Coronary artery (tissue), 2 donors: ENCODE data around the gene SNRNP200.

Source experiments
- DNase-seq: peaks from one replicate; pipeline ENCODE4 v3.0.0-alpha.2; 2017; ENCODE audit warnings: low spot score
- H3K27ac ChIP-seq, 2 donors: fragments of 200-600 bp; sonication (generic); one replicate each; pipeline ENCODE4 v1.5.1; 2016 to 2019
- H3K4me3 ChIP-seq: fragments of 200-600 bp; sonication (generic); 2 replicates; pipeline ENCODE4 v1.5.1; 2016; ENCODE audit warnings: mild to moderate bottlenecking, moderate library complexity
- CTCF ChIP-seq: fragments of 200-600 bp; sonication (generic); IDR thresholded peaks from one replicate; pipeline ENCODE4 v1.5.1; 2019; ENCODE audit warnings: antibody characterized with exemption

Gene SNRNP200

GRCh38 chr2:96345438-96345837 is 40.1 kb upstream of the SNRNP200 start:
- DNase-seq = no peak
- no peak overlapping the region for H3K4me3 ChIP-seq

GRCh38 chr2:96344011-96344410 is 38.7 kb upstream of the SNRNP200 start:
- TF ChIP-seq CTCF = no peak
- H3K4me3 ChIP-seq = no peak overlapping the region
- H3K27ac ChIP-seq = no peak overlapping the region
- no peak for DNase-seq

More at GRCh38 chr2:96345438-96345837, 40.1 kb upstream of the SNRNP200 start:
- no peak for TF ChIP-seq CTCF
- H3K27ac ChIP-seq = no peak overlapping the region

GRCh38 chr2:96342085-96342484 is 36.7 kb upstream of the SNRNP200 start:
- H3K4me3 ChIP-seq = no peak overlapping the region
- no peak for DNase-seq
- TF ChIP-seq CTCF = no peak
- H3K27ac ChIP-seq = no peak overlapping the region

- TF ChIP-seq CTCF = no peak
- H3K4me3 ChIP-seq = no peak overlapping the region
- no peak for DNase-seq
- H3K27ac ChIP-seq = no peak overlapping the region
These were observed 36.3 kb upstream of the SNRNP200 start for GRCh38 chr2:96341641-96342040.

- DNase-seq = no peak
- Histone ChIP-seq H3K4me3 (no peak overlapping the region), H3K27ac (no peak overlapping the region)
- TF ChIP-seq CTCF = no peak
These were observed 35.4 kb upstream of the SNRNP200 start for GRCh38 chr2:96340493-96341414.

GRCh38 chr2:96336873-96337272 is 31.5 kb upstream of the SNRNP200 start:
- no peak overlapping the region for H3K4me3 ChIP-seq
- H3K27ac ChIP-seq = no peak overlapping the region
- DNase-seq = no peak
- no peak for TF ChIP-seq CTCF

- Histone ChIP-seq H3K27ac (peak overlapping the region; percentile 83 to 84), H3K4me3 (peak overlapping the region; percentile 82)
- TF ChIP-seq CTCF = no peak
- DNase-seq = no peak
These were observed 30.9 kb upstream of the SNRNP200 start for GRCh38 chr2:96336104-96336775.
